IPS-18c (cell line): ENCODE data around the gene F10.

Experiments
- H3K4me3 ChIP-seq: 2 replicates; pipeline ENCODE4 v1.7.0; 2013; ENCODE audit warnings: low read depth, mild to moderate bottlenecking, low read length, moderate library complexity; ENCODE audit not compliant: insufficient read depth
- H3K9me3 ChIP-seq: one replicate; pipeline ENCODE4 v1.6.1; 2013; ENCODE audit warnings: mild to moderate bottlenecking, low read length, moderate library complexity; ENCODE audit not compliant: control insufficient read depth, insufficient read depth

Gene F10

GRCh38 chr13:113084094-113084942 lies 38.3 kb upstream of the F10 start:
- H3K4me3 ChIP-seq, result no peak overlapping the region
- no peaks in the 10 kb centered on the region for H3K9me3 ChIP-seq

- Histone ChIP-seq H3K4me3 (no peak overlapping the region), H3K9me3 (no peaks in the 10 kb centered on the region)
Measured at GRCh38 chr13:113084943-113085540, 37.6 kb upstream of the F10 start.

GRCh38 chr13:113086031-113086750 lies 36.4 kb upstream of the F10 start:
- Histone ChIP-seq H3K9me3 (no peaks in the 10 kb centered on the region), H3K4me3 (no peak overlapping the region)

GRCh38 chr13:113086991-113087922 lies 35.3 kb upstream of the F10 start:
- no peak overlapping the region for H3K4me3 ChIP-seq
- H3K9me3 ChIP-seq, result no peaks in the 10 kb centered on the region

GRCh38 chr13:113087923-113088690 lies 34.5 kb upstream of the F10 start:
- no peaks in the 10 kb centered on the region for H3K9me3 ChIP-seq
- H3K4me3 ChIP-seq, result no peak overlapping the region

GRCh38 chr13:113088691-113089020 lies 33.9 kb upstream of the F10 start:
- Histone ChIP-seq H3K4me3 (no peak overlapping the region), H3K9me3 (no peaks in the 10 kb centered on the region)

- no peaks in the 10 kb centered on the region for H3K9me3 ChIP-seq
- H3K4me3 ChIP-seq, result no peak overlapping the region
Measured at GRCh38 chr13:113089693-113090414, 32.7 kb upstream of the F10 start.

GRCh38 chr13:113090415-113090770 lies 32.2 kb upstream of the F10 start:
- H3K4me3 ChIP-seq, result no peak overlapping the region

GRCh38 chr13:113090806-113091205 lies 31.8 kb upstream of the F10 start:
- no peaks in the 10 kb centered on the region for H3K9me3 ChIP-seq

More at GRCh38 chr13:113090415-113090770, 32.2 kb upstream of the F10 start:
- H3K9me3 ChIP-seq, result no peaks in the 10 kb centered on the region

GRCh38 chr13:113091211-113091771 lies 31.3 kb upstream of the F10 start:
- Histone ChIP-seq H3K4me3 (no peak overlapping the region), H3K9me3 (no peaks in the 10 kb centered on the region)

More at GRCh38 chr13:113090806-113091205, 31.8 kb upstream of the F10 start:
- no peak overlapping the region for H3K4me3 ChIP-seq

GRCh38 chr13:113091891-113092775 lies 30.5 kb upstream of the F10 start:
- no peaks in the 10 kb centered on the region for H3K9me3 ChIP-seq
- no peak overlapping the region for H3K4me3 ChIP-seq

GRCh38 chr13:113092776-113093579 lies 29.6 kb upstream of the F10 start:
- no peak overlapping the region for H3K4me3 ChIP-seq
- H3K9me3 ChIP-seq, result no peaks in the 10 kb centered on the region

GRCh38 chr13:113093580-113094409 lies 28.8 kb upstream of the F10 start:
- H3K4me3 ChIP-seq, result no peak overlapping the region

More at GRCh38 chr13:113093580-113094409, 28.8 kb upstream of the F10 start:
- no peaks in the 10 kb centered on the region for H3K9me3 ChIP-seq
